GM23338 (cell line): ENCODE measurements around the gene ADIPOR2. TPM values are rescaled to one million over a fixed set of nuclear protein-coding genes. Genes with fewer than 3 reads are reported as not detected.

Experiments
- ATAC-seq: fragments of 200-7000 bp; cut with Tn5 transposase; 3 replicates; pipeline ENCODE4 v1.9.1; 2020
- DNase-seq: peaks from one replicate; pipeline ENCODE4 v3.0.0-alpha.2; 2015; ENCODE audit warnings: low spot score
- H2AFZ ChIP-seq: fragments of 200-600 bp; sonication (generic); 2 replicates; pipeline ENCODE4 v1.8.0; 2016; ENCODE audit warnings: antibody characterized with exemption, mild to moderate bottlenecking, moderate library complexity
- H3F3A ChIP-seq: fragments of 200-600 bp; sonication (generic); replicated peaks from 2 replicates; pipeline ENCODE4 v1.8.0; 2017; ENCODE audit warnings: antibody characterized with exemption, mixed run types, low read depth
- H3K27ac ChIP-seq: fragments of 200-600 bp; sonication (generic); 2 replicates; pipeline ENCODE4 v1.6.1; 2016; ENCODE audit warnings: low read depth
- H3K27me3 ChIP-seq: fragments of 200-600 bp; sonication (generic); 2 replicates; pipeline ENCODE4 v1.8.0; 2016; ENCODE audit warnings: mild to moderate bottlenecking, mixed run types, moderate library complexity; ENCODE audit not compliant: insufficient read depth
- H3K36me3 ChIP-seq: fragments of 200-600 bp; sonication (generic); 2 replicates; pipeline ENCODE4 v1.8.0; 2016; ENCODE audit warnings: mild to moderate bottlenecking; ENCODE audit not compliant: insufficient read depth
- H3K4me1 ChIP-seq: fragments of 200-600 bp; sonication (generic); 2 replicates; pipeline ENCODE4 v1.8.0; 2016; ENCODE audit warnings: mild to moderate bottlenecking, moderate library complexity; ENCODE audit not compliant: insufficient read depth
- H3K4me2 ChIP-seq: fragments of 200-600 bp; sonication (generic); 2 replicates; pipeline ENCODE4 v1.7.1; 2017; ENCODE audit warnings: mixed run types
- H3K4me3 ChIP-seq: fragments of 200-600 bp; sonication (generic); 2 replicates; pipeline ENCODE4 v1.6.1; 2016; ENCODE audit warnings: mixed run types
- H3K79me2 ChIP-seq: fragments of 200-600 bp; sonication (generic); replicated peaks from 2 replicates; pipeline ENCODE4 v1.8.0; 2017; ENCODE audit warnings: mild to moderate bottlenecking; ENCODE audit not compliant: insufficient read depth
- H3K9me2 ChIP-seq: fragments of 200-600 bp; sonication (generic); 2 replicates; pipeline ENCODE4 v1.8.0; 2017; ENCODE audit not compliant: insufficient read depth
- H4K20me1 ChIP-seq: fragments of 200-600 bp; sonication (generic); replicated peaks from 2 replicates; pipeline ENCODE4 v1.8.0; 2017; ENCODE audit warnings: mild to moderate bottlenecking; ENCODE audit not compliant: insufficient read depth
- H3K27ac Mint-ChIP-seq: 2 replicates; pipeline ENCODE4 v1.8.0; 2020; ENCODE audit warnings: inconsistent platforms, mild to moderate bottlenecking, moderate library complexity, mixed read lengths
- H3K27me3 Mint-ChIP-seq: 3 replicates; pipeline ENCODE4 v1.8.0; 2022; ENCODE audit warnings: low read depth, mild to moderate bottlenecking, moderate library complexity, mixed read lengths, inconsistent platforms; ENCODE audit not compliant: insufficient read depth, poor library complexity
- H3K36me3 Mint-ChIP-seq: 3 replicates; pipeline ENCODE4 v1.8.0; 2021; ENCODE audit warnings: low read depth, mild to moderate bottlenecking, inconsistent platforms, moderate library complexity, mixed read lengths
- H3K4me1 Mint-ChIP-seq: 3 replicates; pipeline ENCODE4 v1.8.0; 2020; ENCODE audit warnings: mild to moderate bottlenecking, inconsistent platforms, mixed read lengths
- H3K4me3 Mint-ChIP-seq: 3 replicates; pipeline ENCODE4 v1.8.0; 2021; ENCODE audit warnings: moderate library complexity, mild to moderate bottlenecking, inconsistent platforms, mixed read lengths
- H3K9me3 Mint-ChIP-seq: 3 replicates; pipeline ENCODE4 v1.8.0; 2020; ENCODE audit warnings: moderate library complexity, mild to moderate bottlenecking, inconsistent platforms, mixed read lengths
- NANOG ChIP-seq: IDR thresholded peaks from 2 replicates; pipeline ENCODE4 v1.6.1; 2016; ENCODE audit warnings: antibody characterized with exemption, borderline replicate concordance
- ZNF114 ChIP-seq: fragments of 250-450 bp; sonication (Bioruptor Pico); IDR thresholded peaks from 2 replicates; pipeline ENCODE4 v1.5.0; 2020; ENCODE audit warnings: mild to moderate bottlenecking, moderate library complexity
- ZNF331 ChIP-seq: fragments of 250-450 bp; sonication (Bioruptor Pico); IDR thresholded peaks from 2 replicates; pipeline ENCODE4 v1.5.0; 2020; ENCODE audit warnings: low read depth, mild to moderate bottlenecking, moderate library complexity
- ZNF462 ChIP-seq: fragments of 250-450 bp; sonication (Bioruptor Pico); IDR thresholded peaks from 2 replicates; pipeline ENCODE4 v1.5.0; 2020; ENCODE audit warnings: mild to moderate bottlenecking, moderate library complexity
- polyA plus RNA-seq: library from polyadenylated mRNA; unstranded; fragments of >200 nt; fragmentation: Nextera tagmentation; extraction: Ambion mirVana; gene quantifications from 2 replicates; pipeline ENCODE4 v1.2.1, GENCODE V29; 2016
- total RNA-seq: library from RNA; depleted of rRNA; stranded (reverse); fragments of >200 nt; shearing (Covaris generic); gene quantifications from 2 replicates; pipeline ENCODE4 v1.2.3, GENCODE V29; 2014
- TF ChIP-seq, protein P1 (sequence below): IDR thresholded peaks from 2 replicates; pipeline ENCODE4 v1.6.1; 2016; ENCODE audit warnings: antibody characterized with exemption

Gene ADIPOR2
- total and polyA plus RNA-seq, 2 experiments from 2014 or later, result 11.7 to 36.2 TPM

GRCh38 chr12:1806301-1807086 is 115.6 kb downstream of the ADIPOR2 start:
- Mint-ChIP-seq H3K27ac (no peak overlapping the region), H3K36me3 (no peaks in the 10 kb centered on the region), H3K4me3 (no peak overlapping the region), H3K9me3 (no peaks in the 10 kb centered on the region), H3K4me1 (no peaks in the 10 kb centered on the region; the same call in 2 of the 3 replicates), H3K27me3 (peaks cover 6% of the 10 kb centered on the region)
- DNase-seq (no peak), ATAC-seq (no peak)
- no peaks in the 10 kb centered on the region for H3K79me2 ChIP-seq
- H2AFZ ChIP-seq, result no peak overlapping the region
- H3K27me3 ChIP-seq, result no peaks in the 10 kb centered on the region
- no peaks in the 10 kb centered on the region for H4K20me1 ChIP-seq
- no peak overlapping the region for H3K4me3 ChIP-seq
- no peak for TF ChIP-seq NANOG
- TF ChIP-seq ZNF331, result no peak
- no peak for TF ChIP-seq ZNF114
- TF ChIP-seq, protein P1, sequence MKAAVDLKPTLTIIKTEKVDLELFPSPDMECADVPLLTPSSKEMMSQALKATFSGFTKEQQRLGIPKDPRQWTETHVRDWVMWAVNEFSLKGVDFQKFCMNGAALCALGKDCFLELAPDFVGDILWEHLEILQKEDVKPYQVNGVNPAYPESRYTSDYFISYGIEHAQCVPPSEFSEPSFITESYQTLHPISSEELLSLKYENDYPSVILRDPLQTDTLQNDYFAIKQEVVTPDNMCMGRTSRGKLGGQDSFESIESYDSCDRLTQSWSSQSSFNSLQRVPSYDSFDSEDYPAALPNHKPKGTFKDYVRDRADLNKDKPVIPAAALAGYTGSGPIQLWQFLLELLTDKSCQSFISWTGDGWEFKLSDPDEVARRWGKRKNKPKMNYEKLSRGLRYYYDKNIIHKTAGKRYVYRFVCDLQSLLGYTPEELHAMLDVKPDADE, result no peak
- no peak for TF ChIP-seq ZNF462 (CRISPR knock-in tag)
- no peak overlapping the region for H3K27ac ChIP-seq
- H3K9me2 ChIP-seq, result no peaks in the 10 kb centered on the region
- no peak overlapping the region for H3K4me2 ChIP-seq
- H3K4me1 ChIP-seq, result no peaks in the 10 kb centered on the region
- no peaks in the 10 kb centered on the region for H3K36me3 ChIP-seq
- H3F3A ChIP-seq, result no peaks in the 10 kb centered on the region
